K562 (cell line): ENCODE results near the gene HPCAL1. TPM values are rescaled to one million over a fixed set of nuclear protein-coding genes. Genes with fewer than 3 reads are reported as not detected.

Experiments used
- ATAC-seq: fragments of 200-7000 bp; cut with Tn5 transposase; 3 replicates; pipeline ENCODE4 v1.9.1; 2020; ENCODE audit warnings: moderate library complexity
- BruUV-seq: library from RNA; stranded (reverse); fragments of 400-500 nt; replicated peaks from 2 replicates; lab custom pipeline; 2021; lab: Mats Ljungman, UMichigan
- CTCF ChIA-PET: fragments of 300-600 bp; formaldehyde crosslinking; extraction: SDS; loops from one replicate; lab custom pipeline; 2021; ENCODE audit warnings: low intra/inter-chr PET ratio; lab: Yijun Ruan, JAX
- POLR2A ChIA-PET: fragments of 300-600, 350-650 bp; sonication (Branson Sonifier 250); formaldehyde crosslinking; extraction: SDS; loops from one replicate; lab custom pipeline; 2021; ENCODE audit warnings: antibody characterized with exemption, inconsistent platforms; lab: Yijun Ruan, JAX
- DNase-seq, 4 experiments: peaks; one replicate each; pipeline versions ENCODE4 v3.0.0 to v3.0.0-alpha.2; 2011 to 2018; ENCODE audit warnings: low spot score in 3 of 4, mixed read lengths in 3 of 4; ENCODE audit errors: extremely low read depth in 1 of 4
- FAIRE-seq: peaks from 2 replicates; lab custom pipeline; 2011; peaks lifted over from hg19 to GRCh38; lab: Jason Lieb, UNC
- H2AFZ ChIP-seq: 2 replicates; pipeline ENCODE4 v1.6.0; 2011; ENCODE audit warnings: low read depth, low read length, control low read depth, inconsistent platforms
- H3K27ac ChIP-seq: fragments of 200-600 bp; 3 replicates; pipeline ENCODE4 v1.8.0; 2011; ENCODE audit warnings: low read depth, mild to moderate bottlenecking, control low read depth, inconsistent platforms, low read length, moderate library complexity, mixed read lengths; ENCODE audit errors: extremely low read depth
- H3K27me3 ChIP-seq, 2 experiments: fragments of 300-600 bp in 1 of 2; 2 replicates in 1 of 2; 3 replicates in 1 of 2; pipeline versions ENCODE4 v1.6.0 to v1.8.0; 2011; ENCODE audit warnings: inconsistent platforms in 2 of 2, low read length in 2 of 2, mild to moderate bottlenecking in 1 of 2, mixed read lengths in 1 of 2, moderate library complexity in 1 of 2; ENCODE audit not compliant: control insufficient read depth in 2 of 2, insufficient read depth in 2 of 2
- H3K36me3 ChIP-seq: fragments of 300-600 bp; 3 replicates; pipeline ENCODE4 v1.8.0; 2011; ENCODE audit warnings: mild to moderate bottlenecking, low read length, inconsistent platforms; ENCODE audit not compliant: control insufficient read depth, insufficient read depth
- H3K4me1 ChIP-seq, 2 experiments: fragments of 200-600 bp in 1 of 2; replicated peaks in 1 of 2; 2 replicates in 1 of 2; 3 replicates in 1 of 2; pipeline versions ENCODE4 v1.5.1 to v1.8.0; 2011; ENCODE audit warnings: inconsistent platforms in 2 of 2, low read length in 2 of 2, mild to moderate bottlenecking in 1 of 2, mixed read lengths in 1 of 2, moderate library complexity in 1 of 2; ENCODE audit not compliant: control insufficient read depth in 2 of 2, insufficient read depth in 2 of 2
- H3K4me2 ChIP-seq: 2 replicates; pipeline ENCODE4 v1.6.1; 2011; ENCODE audit warnings: low read length, control low read depth, inconsistent platforms, mixed read lengths; ENCODE audit not compliant: insufficient read depth
- H3K4me3 ChIP-seq: fragments of 200-600 bp; sonication (generic), shearing (Covaris generic); 2 replicates; pipeline ENCODE4 v1.5.1; 2016; ENCODE audit warnings: control low read depth, inconsistent platforms
- H3K79me2 ChIP-seq: fragments of 200-600 bp; 3 replicates; pipeline ENCODE4 v1.8.0; 2011; ENCODE audit warnings: low read length, inconsistent platforms; ENCODE audit not compliant: control insufficient read depth, insufficient read depth
- H3K9ac ChIP-seq, 2 experiments: 2 replicates each; pipeline versions ENCODE4 v1.6.0 to v1.6.1; 2011; ENCODE audit warnings: low read depth in 2 of 2, low read length in 2 of 2, control low read depth in 1 of 2, inconsistent platforms in 1 of 2, mild to moderate bottlenecking in 1 of 2, mixed read lengths in 1 of 2; ENCODE audit not compliant: insufficient read depth in 1 of 2
- H3K9me1 ChIP-seq: one replicate; pipeline ENCODE4 v1.6.0; 2011; ENCODE audit warnings: inconsistent platforms, mild to moderate bottlenecking, low read length, moderate library complexity; ENCODE audit not compliant: control insufficient read depth, insufficient read depth
- H3K9me3 ChIP-seq: replicated peaks from 2 replicates; pipeline ENCODE4 v1.5.1; 2011; ENCODE audit warnings: low read depth, low read length, inconsistent platforms; ENCODE audit not compliant: control insufficient read depth, insufficient read depth
- H4K20me1 ChIP-seq: replicated peaks from 2 replicates; pipeline ENCODE4 v1.6.1; 2011; ENCODE audit warnings: low read length, inconsistent platforms, mixed read lengths; ENCODE audit not compliant: control insufficient read depth, insufficient read depth
- ARID1B ChIP-seq: fragments of 450-650 bp; IDR thresholded peaks from 2 replicates; pipeline ENCODE4 v1.6.1; 2016; ENCODE audit warnings: antibody characterized with exemption, mild to moderate bottlenecking, inconsistent platforms
- CC2D1A ChIP-seq: fragments of 450-650 bp; IDR thresholded peaks from 2 replicates; pipeline ENCODE4 v1.6.1; 2017; ENCODE audit warnings: mild to moderate bottlenecking
- ERF ChIP-seq: fragments of 450-650 bp; formaldehyde crosslinking; IDR thresholded peaks from 2 replicates; pipeline ENCODE4 v1.4.0; 2020; ENCODE audit warnings: mild to moderate bottlenecking, mixed read lengths
- ETV5 ChIP-seq: sonication (generic); formaldehyde crosslinking; IDR thresholded peaks from 2 replicates; pipeline ENCODE4 v1.4.0; 2020; ENCODE audit warnings: low read depth, mild to moderate bottlenecking, missing genetic modification reagents
- GTF2F1 ChIP-seq: IDR thresholded peaks from 2 replicates; pipeline ENCODE4 v1.6.1; 2011; ENCODE audit warnings: low read depth, low read length, improper control_type of control experiment
- PHF20 ChIP-seq: fragments of 450-650 bp; IDR thresholded peaks from 2 replicates; pipeline ENCODE4 v1.6.1; 2018; ENCODE audit not compliant: partially characterized antibody
- ZBTB7A ChIP-seq: IDR thresholded peaks from 2 replicates; pipeline ENCODE4 v1.6.1; 2011; ENCODE audit warnings: low read depth, mild to moderate bottlenecking, low read length, moderate library complexity, borderline replicate concordance; ENCODE audit not compliant: control insufficient read depth
- ZNF274 ChIP-seq: IDR thresholded peaks from 2 replicates; pipeline ENCODE4 v1.6.1; 2011; ENCODE audit warnings: low read depth, mild to moderate bottlenecking, low read length, moderate library complexity, borderline replicate concordance
- ZNF347 ChIP-seq: fragments of 450-650 bp; formaldehyde crosslinking; IDR thresholded peaks from 2 replicates; pipeline ENCODE4 v1.4.0; 2020; ENCODE audit warnings: low read depth, mild to moderate bottlenecking, moderate library complexity
- WGBS: fragments of 100-300 bp; shearing (Covaris generic); methylation state at CpG from one replicate; pipeline ENCODE4 v1.1.6; 2016; ENCODE audit warnings: low coverage, mixed read lengths; ENCODE audit not compliant: insufficient coverage; ENCODE audit errors: missing lambda C conversion rate; 5-methylcytosine and 5-hydroxymethylcytosine counted together
- in situ Hi-C: fragments of 300-500 bp; cut with MboI; formaldehyde crosslinking; loops from 4 replicates; pipeline ENCODE4 v1.15.0; 2018; ENCODE audit warnings: inconsistent platforms, mixed read lengths
- intact Hi-C: fragments of 100-400 bp; cut with micrococcal nuclease; formaldehyde crosslinking; loops from 2 replicates; pipeline ENCODE4 v1.14.2; 2022
- polyA plus RNA-seq, 8 experiments: library from polyadenylated mRNA; depleted of rRNA in 4 of 8; stranded (reverse) in 5 of 8; unstranded in 3 of 8; fragments of >200 nt; fragmentation: Nextera tagmentation in 2 of 8; fragmentation: Illumina TruSeq in 1 of 8; extraction: Ambion mirVana in 2 of 8; extraction: Trizol in 1 of 8; gene quantifications; 2 replicates each; pipeline versions ENCODE4 v1.2.1 to v1.2.3, GENCODE V29; 2011 to 2014; ENCODE audit warnings: inconsistent platforms in 1 of 8, missing spikeins in 1 of 8
- total RNA-seq, 7 experiments: library from RNA; depleted of rRNA in 6 of 7; stranded (reverse); fragments of >200 nt in 6 of 7; fragmentation: Illumina TruSeq in 2 of 7; extraction: Trizol in 2 of 7; gene quantifications; 2 replicates each; pipeline versions ENCODE4 v1.2.1 to v1.2.3, GENCODE V29; 2011 to 2021; ENCODE audit warnings: low replicate concordance in 1 of 7
- TF ChIP-seq, protein P1 (sequence below), 2 experiments: fragments of 450-650 bp; conservative IDR thresholded peaks; 2 replicates each; pipeline ENCODE4 v1.6.1; 2017; ENCODE audit warnings: mild to moderate bottlenecking in 2 of 2, moderate library complexity in 2 of 2
- TF ChIP-seq, protein P2 (sequence below): sonication (generic); formaldehyde crosslinking; IDR thresholded peaks from 2 replicates; pipeline ENCODE4 v1.8.0; 2023; ENCODE audit warnings: mild to moderate bottlenecking, missing genetic modification reagents
- TF ChIP-seq, protein P3 (sequence below): fragments of 250-450 bp; sonication (Bioruptor Pico); IDR thresholded peaks from 2 replicates; pipeline ENCODE4 v1.5.0; 2021; ENCODE audit warnings: mild to moderate bottlenecking, borderline replicate concordance
- TF ChIP-seq, protein P4 (sequence below), 2 experiments: IDR thresholded peaks; 2 replicates each; pipeline ENCODE4 v1.6.1; 2011; ENCODE audit warnings: borderline replicate concordance in 1 of 2, control low read depth in 1 of 2, low read depth in 1 of 2, low read length in 1 of 2, mild to moderate bottlenecking in 1 of 2, mixed read lengths in 1 of 2, moderate library complexity in 1 of 2; ENCODE audit not compliant: insufficient read depth in 1 of 2, insufficient read length in 1 of 2, poor library complexity in 1 of 2, severe bottlenecking in 1 of 2; ENCODE audit errors: extremely low read depth in 1 of 2
- TF ChIP-seq, protein P5 (sequence below): fragments of 450-650 bp; formaldehyde crosslinking; IDR thresholded peaks from 2 replicates; pipeline ENCODE4 v1.4.0; 2020; ENCODE audit warnings: mild to moderate bottlenecking, mixed read lengths

The HPCAL1 gene
- total and polyA plus RNA-seq, 9 of the 15 experiments (the other 6 are each of a cell fraction or from before 2014, with no cell fraction given) = 2.7 to 65.5 (median 23.9) TPM

DNA sequence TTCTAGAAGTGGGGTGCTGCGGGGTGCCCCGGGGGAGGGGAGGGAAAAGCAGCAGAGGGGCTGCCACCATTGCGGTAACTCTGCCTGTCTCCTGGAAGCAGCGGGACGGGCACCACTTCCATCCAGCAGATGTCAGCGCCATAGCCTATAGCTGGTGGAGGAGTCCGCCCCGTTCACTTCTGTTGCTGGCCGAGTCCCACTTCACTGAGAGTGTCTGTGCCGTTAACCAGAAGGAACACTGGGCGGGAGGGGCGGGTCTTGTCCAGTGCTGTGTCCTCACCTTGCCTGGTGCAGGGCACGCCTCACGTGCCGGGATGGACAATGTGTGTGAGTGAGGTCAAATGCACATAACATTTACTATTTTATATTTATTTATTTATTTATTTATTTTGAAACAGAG, 164.7 kb downstream of the HPCAL1 start:
- no peak overlapping the region for H3K4me3 ChIP-seq
- no peak overlapping the region for H3K4me2 ChIP-seq
- peaks cover 16 to 36% of the 10 kb centered on the region in 2 experiments for H3K27me3 ChIP-seq
- FAIRE-seq (no peak), ATAC-seq (peak; percentile 15; the same call in 1 of the 3 replicates), DNase-seq (no peak)
- intact Hi-C loops (no loop called here), in situ Hi-C loops (no loop called here)
- WGBS = 21% methylated on average over 8 of the region's 15 CpGs
- no peak overlapping the region for H3K27ac ChIP-seq
- H3K79me2 ChIP-seq = no peaks in the 10 kb centered on the region
- H3K4me1 ChIP-seq = peaks cover 2 to 3% of the 10 kb centered on the region in 2 experiments; a peak in 3 of 5 replicates
- H3K9ac ChIP-seq = no peak overlapping the region
- ChIA-PET POLR2A (interaction anchor here (0.8 kb wide), 3 partner anchors 11 to 134 kb away, joined by 3 to 4 read pairs (median 3); no protein-coding TSS in a partner anchor), CTCF (no interaction called here)
- H3K36me3 ChIP-seq = no peaks in the 10 kb centered on the region
- peaks cover 5% of the 10 kb centered on the region for H3K9me1 ChIP-seq
- BruUV-seq = no TSS peak
- H3K9me3 ChIP-seq = no peaks in the 10 kb centered on the region
- no peak overlapping the region for H2AFZ ChIP-seq
- H4K20me1 ChIP-seq = peaks cover 3% of the 10 kb centered on the region; the same call in 1 of the 2 replicates
- TF ChIP-seq CC2D1A (no peak), PHF20 (no peak), ZBTB7A (no peak), ARID1B (no peak), ZNF274 (no peak), GTF2F1 (no peak), ZNF347 (no peak), ERF (CRISPR knock-in tag) (no peak), ETV5 (CRISPR knock-in tag) (no peak)
- TF ChIP-seq, protein P1, sequence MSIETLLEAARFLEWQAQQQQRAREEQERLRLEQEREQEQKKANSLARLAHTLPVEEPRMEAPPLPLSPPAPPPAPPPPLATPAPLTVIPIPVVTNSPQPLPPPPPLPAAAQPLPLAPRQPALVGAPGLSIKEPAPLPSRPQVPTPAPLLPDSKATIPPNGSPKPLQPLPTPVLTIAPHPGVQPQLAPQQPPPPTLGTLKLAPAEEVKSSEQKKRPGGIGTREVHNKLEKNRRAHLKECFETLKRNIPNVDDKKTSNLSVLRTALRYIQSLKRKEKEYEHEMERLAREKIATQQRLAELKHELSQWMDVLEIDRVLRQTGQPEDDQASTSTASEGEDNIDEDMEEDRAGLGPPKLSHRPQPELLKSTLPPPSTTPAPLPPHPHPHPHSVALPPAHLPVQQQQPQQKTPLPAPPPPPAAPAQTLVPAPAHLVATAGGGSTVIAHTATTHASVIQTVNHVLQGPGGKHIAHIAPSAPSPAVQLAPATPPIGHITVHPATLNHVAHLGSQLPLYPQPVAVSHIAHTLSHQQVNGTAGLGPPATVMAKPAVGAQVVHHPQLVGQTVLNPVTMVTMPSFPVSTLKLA (conservative IDR thresholded peaks at IDR 0.05) = no peak
- TF ChIP-seq, protein P2, sequence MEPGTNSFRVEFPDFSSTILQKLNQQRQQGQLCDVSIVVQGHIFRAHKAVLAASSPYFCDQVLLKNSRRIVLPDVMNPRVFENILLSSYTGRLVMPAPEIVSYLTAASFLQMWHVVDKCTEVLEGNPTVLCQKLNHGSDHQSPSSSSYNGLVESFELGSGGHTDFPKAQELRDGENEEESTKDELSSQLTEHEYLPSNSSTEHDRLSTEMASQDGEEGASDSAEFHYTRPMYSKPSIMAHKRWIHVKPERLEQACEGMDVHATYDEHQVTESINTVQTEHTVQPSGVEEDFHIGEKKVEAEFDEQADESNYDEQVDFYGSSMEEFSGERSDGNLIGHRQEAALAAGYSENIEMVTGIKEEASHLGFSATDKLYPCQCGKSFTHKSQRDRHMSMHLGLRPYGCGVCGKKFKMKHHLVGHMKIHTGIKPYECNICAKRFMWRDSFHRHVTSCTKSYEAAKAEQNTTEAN = no peak
- TF ChIP-seq, protein P3, sequence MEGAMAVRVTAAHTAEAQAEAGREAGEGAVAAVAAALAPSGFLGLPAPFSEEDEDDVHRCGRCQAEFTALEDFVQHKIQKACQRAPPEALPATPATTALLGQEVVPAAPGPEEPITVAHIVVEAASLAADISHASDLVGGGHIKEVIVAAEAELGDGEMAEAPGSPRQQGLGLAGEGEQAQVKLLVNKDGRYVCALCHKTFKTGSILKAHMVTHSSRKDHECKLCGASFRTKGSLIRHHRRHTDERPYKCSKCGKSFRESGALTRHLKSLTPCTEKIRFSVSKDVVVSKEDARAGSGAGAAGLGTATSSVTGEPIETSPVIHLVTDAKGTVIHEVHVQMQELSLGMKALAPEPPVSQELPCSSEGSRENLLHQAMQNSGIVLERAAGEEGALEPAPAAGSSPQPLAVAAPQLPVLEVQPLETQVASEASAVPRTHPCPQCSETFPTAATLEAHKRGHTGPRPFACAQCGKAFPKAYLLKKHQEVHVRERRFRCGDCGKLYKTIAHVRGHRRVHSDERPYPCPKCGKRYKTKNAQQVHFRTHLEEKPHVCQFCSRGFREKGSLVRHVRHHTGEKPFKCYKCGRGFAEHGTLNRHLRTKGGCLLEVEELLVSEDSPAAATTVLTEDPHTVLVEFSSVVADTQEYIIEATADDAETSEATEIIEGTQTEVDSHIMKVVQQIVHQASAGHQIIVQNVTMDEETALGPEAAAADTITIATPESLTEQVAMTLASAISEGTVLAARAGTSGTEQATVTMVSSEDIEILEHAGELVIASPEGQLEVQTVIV (CRISPR knock-in tag) = no peak
- TF ChIP-seq, protein P4, sequence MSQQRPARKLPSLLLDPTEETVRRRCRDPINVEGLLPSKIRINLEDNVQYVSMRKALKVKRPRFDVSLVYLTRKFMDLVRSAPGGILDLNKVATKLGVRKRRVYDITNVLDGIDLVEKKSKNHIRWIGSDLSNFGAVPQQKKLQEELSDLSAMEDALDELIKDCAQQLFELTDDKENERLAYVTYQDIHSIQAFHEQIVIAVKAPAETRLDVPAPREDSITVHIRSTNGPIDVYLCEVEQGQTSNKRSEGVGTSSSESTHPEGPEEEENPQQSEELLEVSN (IDR thresholded peaks at IDR 0.05; ENCODE audit: borderline replicate concordance in 1 of 2, extremely low read depth in 1 of 2, insufficient read depth in 1 of 2, insufficient read length in 1 of 2, low read depth in 1 of 2, low read length in 1 of 2, poor library complexity in 1 of 2, severe bottlenecking in 1 of 2) = no peak
- TF ChIP-seq, protein P5, sequence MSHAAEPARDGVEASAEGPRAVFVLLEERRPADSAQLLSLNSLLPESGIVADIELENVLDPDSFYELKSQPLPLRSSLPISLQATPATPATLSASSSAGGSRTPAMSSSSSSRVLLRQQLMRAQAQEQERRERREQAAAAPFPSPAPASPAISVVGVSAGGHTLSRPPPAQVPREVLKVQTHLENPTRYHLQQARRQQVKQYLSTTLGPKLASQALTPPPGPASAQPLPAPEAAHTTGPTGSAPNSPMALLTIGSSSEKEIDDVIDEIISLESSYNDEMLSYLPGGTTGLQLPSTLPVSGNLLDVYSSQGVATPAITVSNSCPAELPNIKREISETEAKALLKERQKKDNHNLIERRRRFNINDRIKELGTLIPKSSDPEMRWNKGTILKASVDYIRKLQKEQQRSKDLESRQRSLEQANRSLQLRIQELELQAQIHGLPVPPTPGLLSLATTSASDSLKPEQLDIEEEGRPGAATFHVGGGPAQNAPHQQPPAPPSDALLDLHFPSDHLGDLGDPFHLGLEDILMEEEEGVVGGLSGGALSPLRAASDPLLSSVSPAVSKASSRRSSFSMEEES (CRISPR knock-in tag) = no peak
